CD4-positive, alpha-beta T cell (primary cell): ENCODE measurements around the gene SMAP2. TPM values are rescaled to one million over a fixed set of nuclear protein-coding genes. Genes with fewer than 3 reads are reported as not detected.

Experiments
- ATAC-seq: fragments of 200-7000 bp; cut with Tn5 transposase; one replicate; pipeline ENCODE4 v1.10.0; 2022; ENCODE audit warnings: mild to moderate bottlenecking; ENCODE audit not compliant: poor library complexity
- CTCF ChIA-PET: fragments of 350-600 bp; sonication (Branson Sonifier 250); formaldehyde crosslinking; loops from one replicate; lab custom pipeline; 2021; ENCODE audit warnings: antibody characterized with exemption, inconsistent platforms; lab: Charles Lee
- POLR2A ChIA-PET: fragments of 350-600 bp; sonication (Branson Sonifier 250); formaldehyde crosslinking; loops from one replicate; lab custom pipeline; 2021; ENCODE audit warnings: antibody characterized with exemption, inconsistent platforms; lab: Charles Lee
- DNase-seq, 14 experiments: peaks; one replicate each; pipeline ENCODE4 v3.0.0-alpha.2; 2013 to 2020; ENCODE audit warnings: mixed read lengths in 2 of 14
- H3K27ac ChIP-seq, 2 donors: one replicate each; pipeline versions ENCODE4 v1.5.1 to v1.7.0; 2013; ENCODE audit warnings: low read length in 2 of 2, low read depth in 1 of 2, mild to moderate bottlenecking in 1 of 2
- H3K27me3 ChIP-seq, 2 experiments: 1 replicate in 1 of 2; 2 replicates in 1 of 2; pipeline versions ENCODE4 v1.6.1 to v1.7.0; 2013; ENCODE audit warnings: low read length in 2 of 2, control low read depth in 1 of 2, mild to moderate bottlenecking in 1 of 2, moderate library complexity in 1 of 2; ENCODE audit not compliant: insufficient read depth in 2 of 2, control insufficient read depth in 1 of 2
- H3K36me3 ChIP-seq: one replicate; pipeline ENCODE4 v1.6.1; 2013; ENCODE audit warnings: low read length, control low read depth; ENCODE audit not compliant: insufficient read depth
- H3K4me1 ChIP-seq: one replicate; pipeline ENCODE4 v1.6.1; 2013; ENCODE audit warnings: low read length, control low read depth; ENCODE audit not compliant: insufficient read depth
- H3K4me3 ChIP-seq: one replicate; pipeline ENCODE4 v1.5.1; 2013; ENCODE audit warnings: mild to moderate bottlenecking, low read length, moderate library complexity
- H3K9me3 ChIP-seq, 2 experiments: 1 replicate in 1 of 2; 2 replicates in 1 of 2; pipeline versions ENCODE4 v1.6.1 to v1.7.0; 2013; ENCODE audit warnings: low read length in 2 of 2, mild to moderate bottlenecking in 2 of 2, control low read depth in 1 of 2, moderate library complexity in 1 of 2; ENCODE audit not compliant: control insufficient read depth in 1 of 2, insufficient read depth in 1 of 2
- H3K27ac Mint-ChIP-seq: one replicate; pipeline ENCODE4 v1.8.0; 2020; ENCODE audit warnings: mixed read lengths
- H3K27me3 Mint-ChIP-seq: one replicate; pipeline ENCODE4 v1.8.0; 2021; ENCODE audit warnings: mixed read lengths
- H3K36me3 Mint-ChIP-seq: one replicate; pipeline ENCODE4 v1.8.0; 2021; ENCODE audit warnings: low read depth, mixed read lengths
- H3K4me1 Mint-ChIP-seq: one replicate; pipeline ENCODE4 v1.8.0; 2021; ENCODE audit warnings: low read depth, mixed read lengths
- H3K4me3 Mint-ChIP-seq: one replicate; pipeline ENCODE4 v1.8.0; 2020; ENCODE audit warnings: mild to moderate bottlenecking, mixed read lengths
- H3K9me3 Mint-ChIP-seq: one replicate; pipeline ENCODE4 v1.8.0; 2020; ENCODE audit warnings: mixed read lengths
- intact Hi-C, 2 experiments: fragments of 100-400 bp; cut with DNase I in 1 of 2; cut with micrococcal nuclease in 1 of 2; formaldehyde crosslinking; loops; one replicate each; pipeline versions ENCODE4 v1.15.1 to v1.9.0; 2023 to 2025; cut with DNase I, micrococcal nuclease
- total RNA-seq, 174 experiments: library from RNA in 2 of 174; stranded (reverse) in 2 of 174; gene quantifications; one replicate each; pipeline ENCODE4 v1.2.3 and lab custom pipeline; 2021 to 2026
- TF ChIP-seq, protein P1 (sequence below): fragments of 200-600 bp; IDR thresholded peaks from one replicate; pipeline ENCODE4 v1.8.0; 2022; ENCODE audit warnings: antibody characterized with exemption, mild to moderate bottlenecking

The SMAP2 gene
- total RNA-seq, 2 experiments from 2014 or later = 214 to 216 TPM

DNA sequence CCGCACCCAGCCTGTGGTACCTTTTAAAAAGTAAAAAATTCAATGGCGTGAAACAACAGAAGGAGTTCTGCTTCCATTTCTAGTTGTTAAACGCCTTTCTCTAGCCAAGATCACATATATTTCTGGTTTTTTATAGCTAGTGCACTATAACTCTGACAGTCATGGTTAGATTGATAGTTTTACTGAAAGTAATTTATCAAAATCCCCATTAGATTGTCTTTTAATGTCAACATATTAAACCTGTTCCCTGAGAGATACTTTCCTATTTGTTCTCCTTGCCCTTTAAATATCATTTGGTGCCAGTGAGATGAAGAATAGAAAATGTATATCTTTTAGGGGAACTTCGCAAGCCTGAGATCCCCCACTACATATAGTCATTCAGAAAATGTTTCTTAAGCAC lies 7.3 kb downstream of the SMAP2 start:
- TF ChIP-seq, protein P1, sequence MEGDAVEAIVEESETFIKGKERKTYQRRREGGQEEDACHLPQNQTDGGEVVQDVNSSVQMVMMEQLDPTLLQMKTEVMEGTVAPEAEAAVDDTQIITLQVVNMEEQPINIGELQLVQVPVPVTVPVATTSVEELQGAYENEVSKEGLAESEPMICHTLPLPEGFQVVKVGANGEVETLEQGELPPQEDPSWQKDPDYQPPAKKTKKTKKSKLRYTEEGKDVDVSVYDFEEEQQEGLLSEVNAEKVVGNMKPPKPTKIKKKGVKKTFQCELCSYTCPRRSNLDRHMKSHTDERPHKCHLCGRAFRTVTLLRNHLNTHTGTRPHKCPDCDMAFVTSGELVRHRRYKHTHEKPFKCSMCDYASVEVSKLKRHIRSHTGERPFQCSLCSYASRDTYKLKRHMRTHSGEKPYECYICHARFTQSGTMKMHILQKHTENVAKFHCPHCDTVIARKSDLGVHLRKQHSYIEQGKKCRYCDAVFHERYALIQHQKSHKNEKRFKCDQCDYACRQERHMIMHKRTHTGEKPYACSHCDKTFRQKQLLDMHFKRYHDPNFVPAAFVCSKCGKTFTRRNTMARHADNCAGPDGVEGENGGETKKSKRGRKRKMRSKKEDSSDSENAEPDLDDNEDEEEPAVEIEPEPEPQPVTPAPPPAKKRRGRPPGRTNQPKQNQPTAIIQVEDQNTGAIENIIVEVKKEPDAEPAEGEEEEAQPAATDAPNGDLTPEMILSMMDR = no peak
- DNase-seq (no peak), ATAC-seq (no peak)
- Mint-ChIP-seq H3K4me1 (peaks cover 88% of the 10 kb centered on the region), H3K27ac (peak overlapping the region; percentile 96), H3K4me3 (peak overlapping the region; percentile 83), H3K36me3 (peaks cover 82% of the 10 kb centered on the region), H3K27me3 (no peaks in the 10 kb centered on the region), H3K9me3 (no peaks in the 10 kb centered on the region)
- peaks cover 81% of the 10 kb centered on the region for H3K4me1 ChIP-seq
- H3K4me3 ChIP-seq = peak overlapping the region; percentile 35
- POLR2A ChIA-PET = interaction anchor here (1.0 to 10.9 kb wide), 13 partner anchors 6 to 340 kb away, joined by 3 to 304 read pairs (median 8); partner anchors contain the start of genes CAP1, SMAP2 and ZMPSTE24
- CTCF ChIA-PET = interaction anchor here (1.0 to 4.5 kb wide), 4 partner anchors 19 to 228 kb away, joined by 4 to 34 read pairs (median 8); no protein-coding TSS in a partner anchor
- no peaks in the 10 kb centered on the region for H3K27me3 ChIP-seq
- H3K27ac ChIP-seq = peak overlapping the region; percentile 92 to 95
- intact Hi-C loops = loop anchor here in 1 of 2 experiments (2.0 to 10.0 kb wide), 2 partner anchors 14 to 126 kb away; partner anchors contain the start of gene ZMPSTE24
- H3K9me3 ChIP-seq = no peaks in the 10 kb centered on the region
- peaks cover 49% of the 10 kb centered on the region for H3K36me3 ChIP-seq

DNA sequence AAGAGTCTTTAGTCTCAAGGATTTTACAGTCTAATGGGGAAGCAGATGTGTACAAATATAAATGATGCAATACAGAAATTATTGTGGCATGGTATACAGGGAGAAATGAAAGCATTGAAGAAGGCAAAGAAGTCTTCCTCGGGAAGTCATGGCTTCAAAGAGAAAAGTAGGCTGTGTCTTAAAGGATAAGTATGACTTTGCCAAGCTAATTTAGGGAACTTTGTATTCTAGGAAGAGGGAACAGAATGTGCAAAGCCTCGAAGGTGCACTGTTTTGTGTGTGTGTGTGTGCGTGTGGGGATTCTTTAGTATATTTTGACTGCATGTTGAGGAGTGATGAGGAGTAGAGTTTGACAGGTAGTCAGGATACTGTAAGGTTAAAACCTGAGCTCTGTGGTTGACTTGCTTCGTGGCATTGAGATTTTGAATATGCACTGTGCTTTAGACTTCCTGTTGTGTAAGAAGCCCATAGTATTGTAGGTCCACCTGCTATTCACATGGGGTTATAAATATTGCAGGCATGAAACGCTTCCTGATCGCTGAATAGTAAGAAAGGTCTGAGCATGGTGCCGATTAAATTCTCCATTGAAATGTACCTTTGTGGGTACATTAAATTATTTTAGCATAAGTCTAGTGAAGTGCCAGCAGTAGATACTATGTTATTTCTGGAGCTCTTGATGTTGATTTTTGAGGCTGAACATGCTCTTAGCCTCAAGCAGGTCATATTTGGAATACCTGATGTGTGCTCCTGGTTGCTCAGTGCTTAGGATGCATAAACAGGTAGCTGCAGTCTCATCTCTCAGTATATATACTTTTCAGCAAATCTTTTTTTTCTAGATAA lies 8.0 kb downstream of the SMAP2 start:
- ChIA-PET CTCF (interaction anchor here (0.6 to 4.5 kb wide), 9 partner anchors 12 to 228 kb away, joined by 3 to 34 read pairs (median 4); no protein-coding TSS in a partner anchor), POLR2A (interaction anchor here (0.6 to 10.9 kb wide), 17 partner anchors 7 to 341 kb away, joined by 3 to 304 read pairs (median 5); partner anchors contain the start of genes CAP1, SMAP2 and ZMPSTE24)
- intact Hi-C loops = loop anchor here in 1 of 2 experiments (2.0 to 10.0 kb wide), 2 partner anchors 13 to 127 kb away; partner anchors contain the start of gene ZMPSTE24
- Mint-ChIP-seq H3K9me3 (no peaks in the 10 kb centered on the region), H3K27me3 (no peaks in the 10 kb centered on the region), H3K4me3 (peak overlapping the region; percentile 83), H3K27ac (peak overlapping the region; percentile 96), H3K36me3 (peaks cover 82% of the 10 kb centered on the region), H3K4me1 (peaks cover 90% of the 10 kb centered on the region)
- DNase-seq = peak in 4 of 14 experiments; percentile 13 to 86 (median 71)
- peaks cover 82% of the 10 kb centered on the region for H3K4me1 ChIP-seq
- TF ChIP-seq, protein P1 = no peak
- peaks cover 44% of the 10 kb centered on the region for H3K36me3 ChIP-seq
- H3K9me3 ChIP-seq = no peaks in the 10 kb centered on the region
- ATAC-seq = peak; percentile 41
- H3K27me3 ChIP-seq = no peaks in the 10 kb centered on the region
- peak overlapping the region; percentile 92 to 95 for H3K27ac ChIP-seq
- H3K4me3 ChIP-seq = peak overlapping the region; percentile 35

GRCh38 chr1:40382108-40382460 lies 8.6 kb downstream of the SMAP2 start:
- Histone ChIP-seq H3K9me3 (no peaks in the 10 kb centered on the region), H3K4me3 (peak overlapping the region; percentile 35), H3K36me3 (peaks cover 38% of the 10 kb centered on the region), H3K27me3 (no peaks in the 10 kb centered on the region), H3K4me1 (peaks cover 83% of the 10 kb centered on the region), H3K27ac (peak overlapping the region; percentile 92 to 95)
- H3K27me3 Mint-ChIP-seq = no peaks in the 10 kb centered on the region
- peak overlapping the region; percentile 83 for H3K4me3 Mint-ChIP-seq
- peak overlapping the region; percentile 96 for H3K27ac Mint-ChIP-seq
- peaks cover 84% of the 10 kb centered on the region for H3K4me1 Mint-ChIP-seq
- intact Hi-C loops = loop anchor here in 1 of 2 experiments (10.0 kb wide), 1 partner anchor 127 kb away; the partner anchor contains the start of gene ZMPSTE24
- ATAC-seq (no peak), DNase-seq (peak in 2 of 14 experiments; percentile 43 to 48)
- ChIA-PET CTCF (interaction anchor here (0.6 to 4.5 kb wide), 10 partner anchors 11 to 229 kb away, joined by 3 to 34 read pairs (median 4); no protein-coding TSS in a partner anchor), POLR2A (interaction anchor here (0.6 to 10.9 kb wide), 17 partner anchors 8 to 342 kb away, joined by 3 to 304 read pairs (median 5); partner anchors contain the start of genes CAP1, SMAP2 and ZMPSTE24)
- TF ChIP-seq, protein P1 = no peak
- peaks cover 76% of the 10 kb centered on the region for H3K36me3 Mint-ChIP-seq
- H3K9me3 Mint-ChIP-seq = no peaks in the 10 kb centered on the region
